Activated CD8-positive, alpha-beta memory T cell treated with anti-CD3 and anti-CD28 coated beads for 36 hours (primary cell): ENCODE data around the gene LILRB4. TPM values are rescaled to one million over a fixed set of nuclear protein-coding genes. Genes with fewer than 3 reads are reported as not detected.
"Not testable (repeated sequence)": the region's sequence is repeated elsewhere in the genome, so short reads cannot be mapped to it uniquely, and the experiment has no call there.

Experiments
- CTCF ChIA-PET: fragments of 350-600 bp; sonication (Branson Sonifier 250); formaldehyde crosslinking; loops from one replicate; lab custom pipeline; 2021; ENCODE audit warnings: antibody characterized with exemption; lab: Charles Lee
- POLR2A ChIA-PET: fragments of 350-600 bp; sonication (Branson Sonifier 250); formaldehyde crosslinking; loops from one replicate; lab custom pipeline; 2021; ENCODE audit warnings: antibody characterized with exemption; lab: Charles Lee
- total RNA-seq, 2 experiments: library from RNA; stranded (reverse); gene quantifications; one replicate each; pipeline ENCODE4 v1.2.3, GENCODE V29; 2021

LILRB4 gene
- not detected for total RNA-seq

GRCh38 chr19:54662730-54663129 is at the start of gene LILRB4:
Gene LILRB4, plus strand, starts transcription at chr19:54662985. Its CDS starts 49 bp downstream, at chr19:54663034.
- CTCF ChIA-PET, result no interaction called here

GRCh38 chr19:54614726-54615125 is 48.1 kb upstream of the LILRB4 start:
- ChIA-PET POLR2A (no interaction called here), CTCF (no interaction called here)

More at GRCh38 chr19:54662730-54663129, at the start of gene LILRB4:
- POLR2A ChIA-PET, result no interaction called here

- ChIA-PET POLR2A (no interaction called here), CTCF (no interaction called here)
Measured at GRCh38 chr19:54616057-54616456, 46.7 kb upstream of the LILRB4 start.

GRCh38 chr19:54616821-54617560 is 45.8 kb upstream of the LILRB4 start:
- ChIA-PET POLR2A (no interaction called here), CTCF (no interaction called here)

GRCh38 chr19:54620464-54620863 is 42.3 kb upstream of the LILRB4 start:
- CTCF ChIA-PET, result no interaction called here
- POLR2A ChIA-PET, result no interaction called here

GRCh38 chr19:54622431-54622830 is 40.4 kb upstream of the LILRB4 start:
- CTCF ChIA-PET, result no interaction called here
- POLR2A ChIA-PET, result no interaction called here

GRCh38 chr19:54624234-54624633 is 38.6 kb upstream of the LILRB4 start:
- POLR2A ChIA-PET, CTCF ChIA-PET: not testable (repeated sequence)

- POLR2A ChIA-PET, CTCF ChIA-PET: not testable (repeated sequence)
Measured at GRCh38 chr19:54624934-54625730, 37.7 kb upstream of the LILRB4 start.

- POLR2A ChIA-PET, result no interaction called here
- CTCF ChIA-PET, result no interaction called here
Measured at GRCh38 chr19:54626757-54627156, 36.0 kb upstream of the LILRB4 start.

- CTCF ChIA-PET, result not testable (repeated sequence)
- POLR2A ChIA-PET, result interaction anchor here (0.6 kb wide), 1 partner anchor 418 kb away, joined by 5 read pairs; no protein-coding TSS in a partner anchor
Measured at GRCh38 chr19:54627912-54628311, 34.9 kb upstream of the LILRB4 start.

- POLR2A ChIA-PET, CTCF ChIA-PET: not testable (repeated sequence)
Measured at GRCh38 chr19:54630262-54630661, 32.5 kb upstream of the LILRB4 start, which contains the start of gene LILRB1. Gene LILRB1, plus strand, starts transcription at chr19:54630484. Its CDS starts 590 bp downstream, at chr19:54631074.

- CTCF ChIA-PET, result no interaction called here
- POLR2A ChIA-PET, result no interaction called here
Measured at GRCh38 chr19:54630782-54631181, 32.0 kb upstream of the LILRB4 start.

GRCh38 chr19:54631489-54632337 is 31.1 kb upstream of the LILRB4 start:
- CTCF ChIA-PET, POLR2A ChIA-PET: not testable (repeated sequence)

GRCh38 chr19:54632517-54632916 is 30.3 kb upstream of the LILRB4 start:
- CTCF ChIA-PET, POLR2A ChIA-PET: not testable (repeated sequence)

- POLR2A ChIA-PET, result no interaction called here
Measured at GRCh38 chr19:54633401-54633800, 29.4 kb upstream of the LILRB4 start.

GRCh38 chr19:54636081-54636480 is 26.7 kb upstream of the LILRB4 start:
- POLR2A ChIA-PET, result not testable (repeated sequence)

More at GRCh38 chr19:54633401-54633800, 29.4 kb upstream of the LILRB4 start:
- CTCF ChIA-PET, result no interaction called here

GRCh38 chr19:54638683-54639082 is 24.1 kb upstream of the LILRB4 start:
- POLR2A ChIA-PET, result no interaction called here
- CTCF ChIA-PET, result no interaction called here

More at GRCh38 chr19:54636081-54636480, 26.7 kb upstream of the LILRB4 start:
- CTCF ChIA-PET, result not testable (repeated sequence)

- POLR2A ChIA-PET, result not testable (repeated sequence)
Measured at GRCh38 chr19:54642953-54643352, 19.8 kb upstream of the LILRB4 start.

GRCh38 chr19:54643583-54643982 is 19.2 kb upstream of the LILRB4 start:
- CTCF ChIA-PET, POLR2A ChIA-PET: not testable (repeated sequence)

More at GRCh38 chr19:54642953-54643352, 19.8 kb upstream of the LILRB4 start:
- CTCF ChIA-PET, result not testable (repeated sequence)

GRCh38 chr19:54644056-54644455 is 18.7 kb upstream of the LILRB4 start:
- ChIA-PET POLR2A (no interaction called here), CTCF (no interaction called here)
